K562 (cell line): ENCODE measurements around the gene ENG. TPM values are rescaled to one million over a fixed set of nuclear protein-coding genes. Genes with fewer than 3 reads are reported as not detected.

Experiments
- ATAC-seq: fragments of 200-7000 bp; cut with Tn5 transposase; 3 replicates; pipeline ENCODE4 v1.9.1; 2020; ENCODE audit warnings: moderate library complexity
- BruUV-seq: library from RNA; stranded (reverse); fragments of 400-500 nt; replicated peaks from 2 replicates; lab custom pipeline; 2021; lab: Mats Ljungman, UMichigan
- CTCF ChIA-PET: fragments of 300-600 bp; formaldehyde crosslinking; extraction: SDS; loops from one replicate; lab custom pipeline; 2021; ENCODE audit warnings: low intra/inter-chr PET ratio; lab: Yijun Ruan, JAX
- POLR2A ChIA-PET: fragments of 300-600, 350-650 bp; sonication (Branson Sonifier 250); formaldehyde crosslinking; extraction: SDS; loops from one replicate; lab custom pipeline; 2021; ENCODE audit warnings: antibody characterized with exemption, inconsistent platforms; lab: Yijun Ruan, JAX
- DNase-seq, 4 experiments: peaks; one replicate each; pipeline versions ENCODE4 v3.0.0 to v3.0.0-alpha.2; 2011 to 2018; ENCODE audit warnings: low spot score in 3 of 4, mixed read lengths in 3 of 4; ENCODE audit errors: extremely low read depth in 1 of 4
- FAIRE-seq: peaks from 2 replicates; lab custom pipeline; 2011; peaks lifted over from hg19 to GRCh38; lab: Jason Lieb, UNC
- H2AFZ ChIP-seq: 2 replicates; pipeline ENCODE4 v1.6.0; 2011; ENCODE audit warnings: low read depth, low read length, control low read depth, inconsistent platforms
- H3K27ac ChIP-seq: fragments of 200-600 bp; 3 replicates; pipeline ENCODE4 v1.8.0; 2011; ENCODE audit warnings: low read depth, mild to moderate bottlenecking, control low read depth, inconsistent platforms, low read length, moderate library complexity, mixed read lengths; ENCODE audit errors: extremely low read depth
- H3K27me3 ChIP-seq, 2 experiments: fragments of 300-600 bp in 1 of 2; 2 replicates in 1 of 2; 3 replicates in 1 of 2; pipeline versions ENCODE4 v1.6.0 to v1.8.0; 2011; ENCODE audit warnings: inconsistent platforms in 2 of 2, low read length in 2 of 2, mild to moderate bottlenecking in 1 of 2, mixed read lengths in 1 of 2, moderate library complexity in 1 of 2; ENCODE audit not compliant: control insufficient read depth in 2 of 2, insufficient read depth in 2 of 2
- H3K36me3 ChIP-seq: fragments of 300-600 bp; 3 replicates; pipeline ENCODE4 v1.8.0; 2011; ENCODE audit warnings: mild to moderate bottlenecking, low read length, inconsistent platforms; ENCODE audit not compliant: control insufficient read depth, insufficient read depth
- H3K4me1 ChIP-seq, 2 experiments: fragments of 200-600 bp in 1 of 2; replicated peaks in 1 of 2; 2 replicates in 1 of 2; 3 replicates in 1 of 2; pipeline versions ENCODE4 v1.5.1 to v1.8.0; 2011; ENCODE audit warnings: inconsistent platforms in 2 of 2, low read length in 2 of 2, mild to moderate bottlenecking in 1 of 2, mixed read lengths in 1 of 2, moderate library complexity in 1 of 2; ENCODE audit not compliant: control insufficient read depth in 2 of 2, insufficient read depth in 2 of 2
- H3K4me2 ChIP-seq: 2 replicates; pipeline ENCODE4 v1.6.1; 2011; ENCODE audit warnings: low read length, control low read depth, inconsistent platforms, mixed read lengths; ENCODE audit not compliant: insufficient read depth
- H3K4me3 ChIP-seq: fragments of 200-600 bp; sonication (generic), shearing (Covaris generic); 2 replicates; pipeline ENCODE4 v1.5.1; 2016; ENCODE audit warnings: control low read depth, inconsistent platforms
- H3K79me2 ChIP-seq: fragments of 200-600 bp; 3 replicates; pipeline ENCODE4 v1.8.0; 2011; ENCODE audit warnings: low read length, inconsistent platforms; ENCODE audit not compliant: control insufficient read depth, insufficient read depth
- H3K9ac ChIP-seq, 2 experiments: 2 replicates each; pipeline versions ENCODE4 v1.6.0 to v1.6.1; 2011; ENCODE audit warnings: low read depth in 2 of 2, low read length in 2 of 2, control low read depth in 1 of 2, inconsistent platforms in 1 of 2, mild to moderate bottlenecking in 1 of 2, mixed read lengths in 1 of 2; ENCODE audit not compliant: insufficient read depth in 1 of 2
- H3K9me1 ChIP-seq: one replicate; pipeline ENCODE4 v1.6.0; 2011; ENCODE audit warnings: inconsistent platforms, mild to moderate bottlenecking, low read length, moderate library complexity; ENCODE audit not compliant: control insufficient read depth, insufficient read depth
- H3K9me3 ChIP-seq: replicated peaks from 2 replicates; pipeline ENCODE4 v1.5.1; 2011; ENCODE audit warnings: low read depth, low read length, inconsistent platforms; ENCODE audit not compliant: control insufficient read depth, insufficient read depth
- H4K20me1 ChIP-seq: replicated peaks from 2 replicates; pipeline ENCODE4 v1.6.1; 2011; ENCODE audit warnings: low read length, inconsistent platforms, mixed read lengths; ENCODE audit not compliant: control insufficient read depth, insufficient read depth
- CBX1 ChIP-seq: sonication (generic); IDR thresholded peaks from 2 replicates; pipeline ENCODE4 v1.6.1; 2016; ENCODE audit warnings: antibody characterized with exemption, low read depth, mild to moderate bottlenecking
- CSDE1 ChIP-seq, 2 experiments: fragments of 450-650 bp; IDR thresholded peaks; 2 replicates each; pipeline ENCODE4 v1.6.1; 2016; ENCODE audit warnings: mild to moderate bottlenecking in 1 of 2
- E2F6 ChIP-seq, 2 experiments: IDR thresholded peaks; 2 replicates each; pipeline ENCODE4 v1.6.1; 2011; ENCODE audit warnings: borderline replicate concordance in 1 of 2, control low read depth in 1 of 2, low read depth in 1 of 2, low read length in 1 of 2, mild to moderate bottlenecking in 1 of 2, mixed read lengths in 1 of 2, moderate library complexity in 1 of 2; ENCODE audit not compliant: insufficient read depth in 1 of 2, insufficient read length in 1 of 2, poor library complexity in 1 of 2, severe bottlenecking in 1 of 2; ENCODE audit errors: extremely low read depth in 1 of 2
- GABPB1 ChIP-seq: sonication (generic); formaldehyde crosslinking; IDR thresholded peaks from 2 replicates; pipeline ENCODE4 v1.8.0; 2022; ENCODE audit warnings: mild to moderate bottlenecking, missing genetic modification reagents
- KLF6 ChIP-seq: fragments of 250-450 bp; sonication (Bioruptor Pico); IDR thresholded peaks from 2 replicates; pipeline ENCODE4 v1.4.0; 2020; ENCODE audit warnings: mild to moderate bottlenecking, moderate library complexity, borderline replicate concordance
- MECOM ChIP-seq: fragments of 250-450 bp; sonication (Bioruptor Pico); IDR thresholded peaks from 2 replicates; pipeline ENCODE4 v1.8.0; 2022; ENCODE audit warnings: inconsistent platforms
- POLR3G ChIP-seq: IDR thresholded peaks from 2 replicates; pipeline ENCODE4 v1.6.1; 2011; ENCODE audit not compliant: insufficient read length, insufficient replicate concordance; ENCODE audit errors: extremely low read depth
- PRDM10 ChIP-seq: fragments of 450-650 bp; IDR thresholded peaks from 2 replicates; pipeline ENCODE4 v1.6.1; 2018; ENCODE audit not compliant: partially characterized antibody
- SNAPC5 ChIP-seq: fragments of 250-450 bp; sonication (Bioruptor Pico); IDR thresholded peaks from 2 replicates; pipeline ENCODE4 v1.8.0; 2021; ENCODE audit warnings: moderate library complexity, mild to moderate bottlenecking, inconsistent platforms
- STAT5A ChIP-seq: IDR thresholded peaks from 2 replicates; pipeline ENCODE4 v1.6.1; 2012; ENCODE audit warnings: low read length, inconsistent platforms, borderline replicate concordance
- YY1 ChIP-seq, 3 experiments: IDR thresholded peaks; 2 replicates each; pipeline ENCODE4 v1.6.1; 2011; ENCODE audit warnings: low read length in 2 of 3, mild to moderate bottlenecking in 2 of 3, moderate library complexity in 2 of 3, borderline replicate concordance in 1 of 3, control low read depth in 1 of 3, low read depth in 1 of 3; ENCODE audit not compliant: insufficient read depth in 3 of 3, insufficient replicate concordance in 2 of 3, control insufficient read depth in 1 of 3, insufficient read length in 1 of 3; ENCODE audit errors: extremely low read depth in 1 of 3
- ZBTB2 ChIP-seq: fragments of 450-650 bp; IDR thresholded peaks from 2 replicates; pipeline ENCODE4 v1.6.1; 2016; ENCODE audit warnings: antibody characterized with exemption
- ZNF212 ChIP-seq: fragments of 450-650 bp; formaldehyde crosslinking; IDR thresholded peaks from 2 replicates; pipeline ENCODE4 v1.4.0; 2020; ENCODE audit warnings: mild to moderate bottlenecking
- WGBS: fragments of 100-300 bp; shearing (Covaris generic); methylation state at CpG from one replicate; pipeline ENCODE4 v1.1.6; 2016; ENCODE audit warnings: low coverage, mixed read lengths; ENCODE audit not compliant: insufficient coverage; ENCODE audit errors: missing lambda C conversion rate; 5-methylcytosine and 5-hydroxymethylcytosine counted together
- in situ Hi-C: fragments of 300-500 bp; cut with MboI; formaldehyde crosslinking; loops from 4 replicates; pipeline ENCODE4 v1.15.0; 2018; ENCODE audit warnings: inconsistent platforms, mixed read lengths
- intact Hi-C: fragments of 100-400 bp; cut with micrococcal nuclease; formaldehyde crosslinking; loops from 2 replicates; pipeline ENCODE4 v1.14.2; 2022
- polyA plus RNA-seq, 8 experiments: library from polyadenylated mRNA; depleted of rRNA in 4 of 8; stranded (reverse) in 5 of 8; unstranded in 3 of 8; fragments of >200 nt; fragmentation: Nextera tagmentation in 2 of 8; fragmentation: Illumina TruSeq in 1 of 8; extraction: Ambion mirVana in 2 of 8; extraction: Trizol in 1 of 8; gene quantifications; 2 replicates each; pipeline versions ENCODE4 v1.2.1 to v1.2.3, GENCODE V29; 2011 to 2014; ENCODE audit warnings: inconsistent platforms in 1 of 8, missing spikeins in 1 of 8
- total RNA-seq, 7 experiments: library from RNA; depleted of rRNA in 6 of 7; stranded (reverse); fragments of >200 nt in 6 of 7; fragmentation: Illumina TruSeq in 2 of 7; extraction: Trizol in 2 of 7; gene quantifications; 2 replicates each; pipeline versions ENCODE4 v1.2.1 to v1.2.3, GENCODE V29; 2011 to 2021; ENCODE audit warnings: low replicate concordance in 1 of 7
- TF ChIP-seq, protein P1 (sequence below): fragments of 250-450 bp; sonication (Bioruptor Pico); IDR thresholded peaks from 2 replicates; pipeline ENCODE4 v1.6.1; 2021; ENCODE audit warnings: mild to moderate bottlenecking

ENG gene
- total and polyA plus RNA-seq, 9 of the 15 experiments (the other 6 are each of a cell fraction or from before 2014, with no cell fraction given): 0.04 to 0.40 (median 0.14) TPM; not detected in 1

DNA sequence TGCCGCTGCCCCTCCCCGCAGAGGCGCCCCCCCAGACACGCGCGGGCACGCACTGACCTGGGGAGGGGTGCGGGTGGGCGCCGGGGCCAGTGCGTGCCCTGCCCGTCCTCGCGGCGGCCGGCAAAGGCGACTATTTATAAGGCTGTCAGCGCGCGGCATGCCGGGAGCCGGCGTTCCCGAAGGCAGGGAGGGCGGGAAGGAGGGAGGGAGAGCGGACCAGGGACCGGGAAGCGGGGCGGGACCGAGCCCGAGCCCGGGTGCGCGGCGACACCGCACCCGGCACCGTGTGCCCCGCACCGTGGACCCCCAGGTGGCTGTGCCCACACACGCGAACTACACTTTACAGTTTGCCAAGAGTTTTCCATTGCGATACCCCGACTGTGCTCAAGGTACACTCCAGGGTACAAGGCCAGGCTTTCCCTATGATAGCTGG, 23.1 kb upstream of the ENG start, which contains the start of gene AK1:
TSS of gene AK1 (minus strand) at position 110 of the 433 bp plus-strand sequence. CDS start 3,058 bp downstream, outside the sequence.
- FAIRE-seq (peak; percentile 19), ATAC-seq (peak; percentile 85), DNase-seq (peak; percentile 68 to 82 (median 80))
- Histone ChIP-seq H3K9me1 (no peaks in the 10 kb centered on the region), H4K20me1 (no peaks in the 10 kb centered on the region), H3K27ac (peak within 1 kb of the TSS; percentile 65), H2AFZ (peak within 1 kb of the TSS; percentile 91), H3K4me2 (peak within 1 kb of the TSS; percentile 80), H3K9ac (peak within 1 kb of the TSS; percentile 72 to 94), H3K79me2 (peaks cover 12% of the 10 kb centered on the region; the same call in 2 of the 3 replicates), H3K27me3 (no peaks in the 10 kb centered on the region), H3K36me3 (no peaks in the 10 kb centered on the region; the same call in 2 of the 3 replicates), H3K4me3 (peak within 1 kb of the TSS; percentile 46), H3K9me3 (no peaks in the 10 kb centered on the region), H3K4me1 (peaks cover 19 to 54% of the 10 kb centered on the region in 2 experiments; a peak in 4 of 5 replicates)
- BruUV-seq: no TSS peak
- WGBS: 0% methylated on average over 12 of the region's 44 CpGs
- intact Hi-C loops (loop anchor here (10.0 kb wide), 1 partner anchor 283 kb away; no protein-coding TSS in a partner anchor), in situ Hi-C loops (loop anchor here (5.0 to 10.0 kb wide), 3 partner anchors 35 to 375 kb away; no protein-coding TSS in a partner anchor)
- ChIA-PET POLR2A (interaction anchor here (0.6 to 1.5 kb wide), 6 partner anchors 10 to 107 kb away, joined by 3 to 5 read pairs (median 4); no protein-coding TSS in a partner anchor), CTCF (no interaction called here)
- TF ChIP-seq GABPB1 (CRISPR knock-in tag) (no peak), KLF6 (CRISPR knock-in tag) (no peak), ZNF212 (CRISPR knock-in tag) (no peak), ZBTB2 (no peak), PRDM10 (peak; percentile 84), MECOM (CRISPR knock-in tag) (no peak), POLR3G (no peak), CBX1 (no peak), E2F6 (IDR thresholded peaks at IDR 0.05; ENCODE audit: borderline replicate concordance in 1 of 2, extremely low read depth in 1 of 2, insufficient read depth in 1 of 2, insufficient read length in 1 of 2, low read depth in 1 of 2, low read length in 1 of 2, poor library complexity in 1 of 2, severe bottlenecking in 1 of 2) (peak; percentile 65 to 77), STAT5A (no peak), YY1 (IDR thresholded peaks at IDR 0.05; ENCODE audit: borderline replicate concordance in 1 of 3, control insufficient read depth in 1 of 3, extremely low read depth in 1 of 3, insufficient read depth in 3 of 3, insufficient read length in 1 of 3, insufficient replicate concordance in 2 of 3, low read depth in 1 of 3, low read length in 2 of 3) (no peak), SNAPC5 (CRISPR knock-in tag) (no peak), CSDE1 (IDR thresholded peaks at IDR 0.05) (no peak)
- TF ChIP-seq, protein P1, sequence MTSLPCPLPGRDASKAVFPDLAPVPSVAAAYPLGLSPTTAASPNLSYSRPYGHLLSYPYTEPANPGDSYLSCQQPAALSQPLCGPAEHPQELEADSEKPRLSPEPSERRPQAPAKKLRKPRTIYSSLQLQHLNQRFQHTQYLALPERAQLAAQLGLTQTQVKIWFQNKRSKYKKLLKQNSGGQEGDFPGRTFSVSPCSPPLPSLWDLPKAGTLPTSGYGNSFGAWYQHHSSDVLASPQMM (CRISPR knock-in tag): no peak
